Bronchial epithelial cell (primary cell): ENCODE measurements around the gene FZD10. TPM values are rescaled to one million over a fixed set of nuclear protein-coding genes. Genes with fewer than 3 reads are reported as not detected.
A peak's percentile ranks its signal among the peaks of the same experiment; 100 is the strongest.

ENCODE experiments used
- DNase-seq: peaks from one replicate; pipeline ENCODE4 v3.0.0-alpha.2; 2010; ENCODE audit warnings: low read depth
- FAIRE-seq: peaks from 2 replicates; lab custom pipeline; 2011; peaks lifted over from hg19 to GRCh38; lab: Jason Lieb, UNC
- H3K27me3 ChIP-seq: 2 replicates; pipeline ENCODE4 v1.5.1; 2011; ENCODE audit warnings: low read length; ENCODE audit not compliant: control insufficient read depth, insufficient read depth
- H3K36me3 ChIP-seq: 2 replicates; pipeline ENCODE4 v1.5.1; 2011; ENCODE audit warnings: low read length; ENCODE audit not compliant: control insufficient read depth, insufficient read depth
- H3K4me3 ChIP-seq: 2 replicates; pipeline ENCODE4 v1.5.1; 2011; ENCODE audit warnings: mild to moderate bottlenecking, low read depth, low read length, control low read depth
- total RNA-seq: library from RNA; depleted of rRNA; stranded (reverse); fragments of >200 nt; gene quantifications from 2 replicates; pipeline ENCODE4 v1.2.1, GENCODE V29; 2014
- TF ChIP-seq, protein P1 (sequence below): IDR thresholded peaks from 2 replicates; pipeline ENCODE4 v1.5.1; 2011; ENCODE audit warnings: mild to moderate bottlenecking, moderate library complexity, low read length, control low read depth, inconsistent platforms; ENCODE audit not compliant: insufficient read depth, severe bottlenecking

Gene FZD10
- total RNA-seq, 1 donor from 2014 or later, result 0.26 TPM

- no peaks in the 10 kb centered on the region for H3K36me3 ChIP-seq
- H3K27me3 ChIP-seq, result no peaks in the 10 kb centered on the region
- DNase-seq (peak; percentile 50), FAIRE-seq (no peak)
- TF ChIP-seq, protein P1, sequence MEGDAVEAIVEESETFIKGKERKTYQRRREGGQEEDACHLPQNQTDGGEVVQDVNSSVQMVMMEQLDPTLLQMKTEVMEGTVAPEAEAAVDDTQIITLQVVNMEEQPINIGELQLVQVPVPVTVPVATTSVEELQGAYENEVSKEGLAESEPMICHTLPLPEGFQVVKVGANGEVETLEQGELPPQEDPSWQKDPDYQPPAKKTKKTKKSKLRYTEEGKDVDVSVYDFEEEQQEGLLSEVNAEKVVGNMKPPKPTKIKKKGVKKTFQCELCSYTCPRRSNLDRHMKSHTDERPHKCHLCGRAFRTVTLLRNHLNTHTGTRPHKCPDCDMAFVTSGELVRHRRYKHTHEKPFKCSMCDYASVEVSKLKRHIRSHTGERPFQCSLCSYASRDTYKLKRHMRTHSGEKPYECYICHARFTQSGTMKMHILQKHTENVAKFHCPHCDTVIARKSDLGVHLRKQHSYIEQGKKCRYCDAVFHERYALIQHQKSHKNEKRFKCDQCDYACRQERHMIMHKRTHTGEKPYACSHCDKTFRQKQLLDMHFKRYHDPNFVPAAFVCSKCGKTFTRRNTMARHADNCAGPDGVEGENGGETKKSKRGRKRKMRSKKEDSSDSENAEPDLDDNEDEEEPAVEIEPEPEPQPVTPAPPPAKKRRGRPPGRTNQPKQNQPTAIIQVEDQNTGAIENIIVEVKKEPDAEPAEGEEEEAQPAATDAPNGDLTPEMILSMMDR, result no peak
- no peak overlapping the region for H3K4me3 ChIP-seq
Measured at GRCh38 chr12:130132831-130133511, 29.3 kb upstream of the FZD10 start.

GRCh38 chr12:130133851-130134562, 28.3 kb upstream of the FZD10 start:
- TF ChIP-seq, protein P1, result no peak
- Histone ChIP-seq H3K4me3 (no peak overlapping the region), H3K27me3 (no peaks in the 10 kb centered on the region), H3K36me3 (no peaks in the 10 kb centered on the region)
- FAIRE-seq, result no peak
- DNase-seq, result no peak

GRCh38 chr12:130134563-130134915, 27.7 kb upstream of the FZD10 start:
- FAIRE-seq (no peak), DNase-seq (no peak)
- H3K4me3 ChIP-seq, result no peak overlapping the region
- TF ChIP-seq, protein P1, result no peak
- no peaks in the 10 kb centered on the region for H3K36me3 ChIP-seq
- H3K27me3 ChIP-seq, result no peaks in the 10 kb centered on the region

DNA sequence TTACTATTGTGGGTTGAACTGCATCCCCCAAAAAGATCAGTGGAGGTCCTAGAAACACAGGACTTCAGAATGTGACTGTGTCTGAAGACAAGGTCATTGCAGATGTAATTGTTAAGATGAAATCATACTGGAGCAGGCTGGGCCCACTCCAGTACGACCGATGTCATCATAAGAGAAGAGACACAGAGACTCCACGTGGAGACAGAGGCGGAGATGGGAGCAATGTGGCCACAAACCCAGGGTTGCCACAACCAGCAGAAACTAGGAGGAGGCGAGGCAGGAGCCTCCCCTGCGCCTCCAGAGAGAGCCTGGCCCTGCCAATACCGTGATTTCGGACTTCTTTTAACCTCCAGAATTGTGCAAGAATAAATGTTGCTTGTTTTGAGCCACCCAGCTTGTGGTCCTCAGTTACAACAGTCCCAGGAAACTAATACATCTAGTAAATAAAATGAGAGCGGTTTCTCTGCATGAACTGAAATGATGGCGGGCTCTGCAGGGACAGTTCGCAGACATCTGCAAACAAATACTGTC, 25.7 kb upstream of the FZD10 start:
- DNase-seq, result no peak
- H3K27me3 ChIP-seq, result no peaks in the 10 kb centered on the region
- no peak for FAIRE-seq
- TF ChIP-seq, protein P1, result no peak
- H3K4me3 ChIP-seq, result no peak overlapping the region
- no peaks in the 10 kb centered on the region for H3K36me3 ChIP-seq

DNA sequence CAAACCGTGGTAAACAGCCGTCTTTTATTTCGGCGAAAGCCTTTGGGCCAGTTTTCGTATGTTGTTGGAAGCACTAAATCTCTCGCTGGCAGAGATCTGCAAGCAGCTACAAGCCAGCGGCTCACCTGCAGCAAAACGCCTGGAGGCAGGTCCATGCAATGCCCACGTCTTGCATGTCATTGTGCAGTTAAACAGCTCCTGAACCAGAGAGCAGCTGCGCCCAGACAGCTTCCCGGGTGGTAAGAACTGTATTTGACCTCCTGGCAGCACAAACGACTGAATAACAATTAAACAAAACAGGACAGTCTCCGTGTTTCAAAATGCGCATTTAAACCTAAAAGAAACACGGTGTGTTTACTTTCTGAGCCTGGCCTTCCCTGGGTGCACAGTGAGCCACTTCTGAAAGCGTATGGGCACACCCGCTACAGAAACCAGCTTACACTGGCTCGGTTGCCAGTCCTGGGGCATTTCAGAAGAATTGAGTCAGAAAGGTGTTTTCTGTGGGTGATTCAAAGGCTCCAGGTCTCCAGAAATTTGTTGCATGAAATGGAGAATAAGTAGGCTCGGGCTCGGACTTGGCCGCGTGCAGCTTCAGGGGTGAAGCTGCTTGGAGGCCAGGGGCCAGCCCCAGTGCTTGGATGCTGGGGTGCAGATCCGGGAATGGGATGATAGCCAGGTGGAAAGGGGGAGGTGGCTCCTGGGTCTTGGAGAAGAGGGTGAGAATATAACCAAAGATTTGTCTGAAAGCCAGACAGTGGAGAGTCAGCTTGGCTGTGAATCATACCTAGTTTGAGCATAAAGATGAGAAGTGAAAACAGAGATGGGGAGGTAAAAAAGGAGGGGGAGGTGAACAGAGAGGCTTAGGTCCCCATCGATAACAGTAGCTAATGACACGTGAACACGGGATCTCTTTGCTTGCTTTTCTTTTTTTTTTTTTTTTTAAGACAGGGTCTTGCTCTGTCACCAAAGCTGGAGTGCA, 24.9 kb upstream of the FZD10 start:
- DNase-seq (peak; percentile 78), FAIRE-seq (no peak)
- no peaks in the 10 kb centered on the region for H3K36me3 ChIP-seq
- no peaks in the 10 kb centered on the region for H3K27me3 ChIP-seq
- no peak overlapping the region for H3K4me3 ChIP-seq
- TF ChIP-seq, protein P1, result no peak
